ENCODE measurements around the gene PRKAG2.

DNA sequence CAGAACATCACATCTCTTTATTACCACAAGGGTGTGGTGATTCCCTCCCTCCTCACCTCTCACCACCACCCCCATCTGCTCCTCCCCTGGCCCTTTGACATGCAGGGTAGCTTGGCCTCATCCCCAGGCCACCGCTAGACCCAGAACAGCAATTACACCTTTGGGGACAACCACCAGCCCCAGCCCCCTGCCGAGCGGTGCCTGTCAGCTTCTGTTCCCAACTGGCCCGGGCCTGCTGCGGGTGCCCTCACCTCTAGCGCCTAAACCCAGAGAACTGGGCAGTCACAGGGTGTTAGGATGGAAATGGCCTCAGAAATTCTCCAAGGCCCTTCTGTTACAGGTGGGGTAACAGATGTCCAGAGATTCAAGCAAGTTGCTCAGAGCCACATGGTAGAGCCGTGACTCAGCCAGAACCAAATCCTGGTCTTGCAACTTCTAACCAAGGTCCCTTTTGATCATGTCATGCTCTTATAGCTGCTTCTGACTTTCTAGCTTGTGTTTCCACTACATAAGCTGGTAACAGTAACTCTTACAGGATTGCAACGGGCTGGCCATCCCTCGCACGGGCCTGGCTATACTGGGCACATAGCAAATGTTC lies 78.0 kb downstream of the PRKAG2 start:
- no peak for TF ChIP-seq POLR2A (IDR thresholded peaks at IDR 0.05)
- TF ChIP-seq, protein P1, sequence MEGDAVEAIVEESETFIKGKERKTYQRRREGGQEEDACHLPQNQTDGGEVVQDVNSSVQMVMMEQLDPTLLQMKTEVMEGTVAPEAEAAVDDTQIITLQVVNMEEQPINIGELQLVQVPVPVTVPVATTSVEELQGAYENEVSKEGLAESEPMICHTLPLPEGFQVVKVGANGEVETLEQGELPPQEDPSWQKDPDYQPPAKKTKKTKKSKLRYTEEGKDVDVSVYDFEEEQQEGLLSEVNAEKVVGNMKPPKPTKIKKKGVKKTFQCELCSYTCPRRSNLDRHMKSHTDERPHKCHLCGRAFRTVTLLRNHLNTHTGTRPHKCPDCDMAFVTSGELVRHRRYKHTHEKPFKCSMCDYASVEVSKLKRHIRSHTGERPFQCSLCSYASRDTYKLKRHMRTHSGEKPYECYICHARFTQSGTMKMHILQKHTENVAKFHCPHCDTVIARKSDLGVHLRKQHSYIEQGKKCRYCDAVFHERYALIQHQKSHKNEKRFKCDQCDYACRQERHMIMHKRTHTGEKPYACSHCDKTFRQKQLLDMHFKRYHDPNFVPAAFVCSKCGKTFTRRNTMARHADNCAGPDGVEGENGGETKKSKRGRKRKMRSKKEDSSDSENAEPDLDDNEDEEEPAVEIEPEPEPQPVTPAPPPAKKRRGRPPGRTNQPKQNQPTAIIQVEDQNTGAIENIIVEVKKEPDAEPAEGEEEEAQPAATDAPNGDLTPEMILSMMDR (IDR thresholded peaks at IDR 0.05), result no peak

All from Peyer's patch (tissue), 4 donors.